ENCODE measurements around the gene TPX2.

- TF ChIP-seq CTCF (IDR thresholded peaks at IDR 0.05) (no peak), POLR2A (IDR thresholded peaks at IDR 0.05) (no peak)
Observed at GRCh38 chr20:31715766-31716165, 23.3 kb upstream of the TPX2 start.
